ENCODE measurements around the gene CAPZB.

CAPZB gene

DNA sequence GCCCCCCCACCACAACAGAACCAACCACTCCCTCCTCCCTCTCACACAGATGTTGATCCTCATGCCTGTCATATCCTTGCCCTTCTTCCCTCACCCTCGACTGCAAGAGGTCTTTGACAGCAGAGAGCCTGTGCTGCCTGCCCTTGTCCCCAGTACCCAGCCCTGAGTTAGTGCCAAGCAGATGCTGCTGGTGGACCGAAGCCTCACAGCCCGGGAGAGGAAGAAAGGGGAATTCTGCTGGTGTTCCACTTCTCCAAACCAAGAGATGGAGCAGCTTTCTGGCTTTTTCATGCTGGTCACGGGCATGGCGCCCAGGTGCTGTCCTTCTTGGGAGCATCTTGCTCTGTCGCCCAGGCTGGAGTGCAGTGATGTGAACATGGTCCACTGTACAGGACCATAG is 104.1 kb downstream of the CAPZB start:
- DNase-seq: no peak

DNA sequence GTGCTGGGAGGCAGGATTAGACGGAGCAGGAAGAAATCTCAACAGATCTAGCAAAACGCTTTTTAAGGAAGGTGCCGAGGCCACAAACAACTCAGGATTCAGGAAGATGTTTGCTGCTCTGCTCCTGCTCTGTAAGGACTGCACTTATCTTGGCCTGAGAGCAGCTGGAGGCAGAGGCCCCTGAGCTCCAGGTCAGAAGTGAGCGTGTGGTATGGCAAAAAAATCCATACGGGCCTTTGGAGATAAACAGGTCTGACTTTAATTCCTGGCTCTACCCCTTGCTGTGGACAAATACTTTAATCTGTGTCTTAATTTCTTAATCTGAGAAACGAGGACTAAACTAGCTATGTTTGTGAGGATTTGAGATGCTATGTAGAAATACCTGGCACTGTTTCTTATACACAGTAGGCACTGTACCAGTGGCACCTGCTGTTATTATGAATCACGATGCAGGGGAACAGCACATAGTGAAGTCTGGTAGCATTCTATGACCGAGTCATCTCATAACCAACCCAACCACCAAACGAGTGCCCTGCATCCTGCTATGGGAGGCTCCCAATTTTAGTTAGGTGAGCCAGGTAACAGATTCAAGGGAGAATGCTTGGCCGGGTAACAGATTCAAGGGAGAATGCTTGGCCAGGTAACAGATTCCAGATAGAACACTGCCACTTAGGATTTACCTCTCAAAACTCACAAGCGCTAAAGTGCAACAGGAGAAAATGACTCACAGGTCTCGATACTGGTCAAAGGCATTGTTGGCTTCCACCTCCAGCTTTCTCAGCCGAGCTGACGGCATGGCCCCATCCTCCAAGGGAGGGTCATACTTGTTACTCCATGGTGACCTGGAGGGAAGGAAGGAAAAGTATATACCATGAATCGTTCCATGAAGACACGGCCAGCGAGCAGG is 107.3 kb downstream of the CAPZB start:
- DNase-seq: no peak

DNA sequence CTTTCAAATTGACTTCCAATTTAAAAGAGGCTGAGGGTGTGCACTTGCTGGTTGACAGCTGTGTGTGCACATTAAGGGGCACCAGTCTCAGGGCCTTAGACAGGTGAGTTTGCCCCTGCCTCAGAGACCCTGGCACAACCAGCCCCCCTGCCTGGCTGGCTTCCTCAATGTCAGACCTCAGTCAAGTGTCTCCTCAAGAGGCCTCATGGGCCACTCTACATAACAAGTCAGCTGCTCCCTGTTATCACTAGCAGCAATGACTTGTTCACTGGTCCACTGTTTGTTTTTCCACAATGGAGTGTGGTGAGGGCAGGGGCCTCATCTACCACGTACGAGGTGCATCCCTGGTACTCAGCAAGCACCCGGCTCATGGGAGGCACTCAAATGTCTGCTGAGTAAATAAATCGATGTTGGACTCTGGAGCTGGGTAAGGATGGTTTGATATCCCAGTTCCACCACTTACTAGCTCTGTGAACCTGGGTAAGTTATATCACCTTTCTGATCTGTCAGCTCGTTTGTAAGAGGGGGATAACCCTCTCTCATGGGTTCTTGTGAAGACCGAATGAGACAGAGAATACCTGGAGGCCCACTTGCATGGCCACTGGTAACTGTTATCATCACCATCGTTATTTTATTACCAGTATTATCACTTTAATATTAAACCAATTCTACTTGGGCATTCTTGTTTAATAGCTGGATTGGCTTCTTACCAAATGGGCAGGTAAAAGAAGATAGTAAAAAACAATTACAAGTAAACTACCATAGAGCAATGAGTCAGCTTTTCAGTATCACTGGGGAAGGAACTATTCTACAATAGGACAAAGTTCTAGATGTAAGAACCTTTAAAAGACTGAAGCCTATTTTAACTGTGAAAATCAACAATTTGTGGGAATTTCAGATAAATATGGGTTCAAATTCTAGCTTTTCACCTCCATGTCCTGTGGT is 108.6 kb downstream of the CAPZB start:
- DNase-seq: no peak

DNA sequence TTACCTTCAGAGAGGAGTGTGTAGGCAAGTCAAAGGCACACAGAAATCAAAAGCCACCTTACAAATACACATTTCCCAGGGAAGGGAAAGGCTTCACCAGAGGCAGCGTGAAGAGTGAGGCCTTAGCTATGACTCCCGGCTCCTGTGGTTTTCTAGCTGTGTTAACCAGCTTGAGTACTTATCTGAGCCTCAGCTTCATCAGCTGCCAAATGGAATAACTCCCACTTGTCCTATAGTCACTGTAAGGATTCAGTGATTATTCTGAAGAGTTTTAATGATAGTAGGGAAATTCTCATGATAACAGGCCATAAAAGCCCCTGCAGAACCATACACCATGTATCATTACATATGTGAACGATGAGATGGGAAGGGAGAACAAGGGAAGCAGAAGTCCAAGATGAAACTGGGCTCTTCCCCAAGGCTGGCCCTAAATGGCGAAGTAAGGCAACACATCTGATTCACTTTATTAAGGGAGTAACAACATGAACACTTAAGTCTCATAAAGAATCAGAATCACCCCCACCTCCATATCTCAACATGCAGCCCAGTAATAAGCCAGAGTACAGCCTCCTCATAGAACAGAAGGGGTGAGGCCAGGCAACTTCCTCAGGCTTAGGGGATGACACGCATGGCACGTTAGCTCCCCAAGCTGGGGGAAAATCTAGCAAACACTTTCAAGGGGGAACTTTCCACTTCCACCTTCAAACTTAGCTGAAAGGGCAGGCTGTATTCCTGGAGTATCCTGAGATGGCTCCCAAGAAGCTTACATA is 109.5 kb downstream of the CAPZB start:
- DNase-seq: no peak

DNA sequence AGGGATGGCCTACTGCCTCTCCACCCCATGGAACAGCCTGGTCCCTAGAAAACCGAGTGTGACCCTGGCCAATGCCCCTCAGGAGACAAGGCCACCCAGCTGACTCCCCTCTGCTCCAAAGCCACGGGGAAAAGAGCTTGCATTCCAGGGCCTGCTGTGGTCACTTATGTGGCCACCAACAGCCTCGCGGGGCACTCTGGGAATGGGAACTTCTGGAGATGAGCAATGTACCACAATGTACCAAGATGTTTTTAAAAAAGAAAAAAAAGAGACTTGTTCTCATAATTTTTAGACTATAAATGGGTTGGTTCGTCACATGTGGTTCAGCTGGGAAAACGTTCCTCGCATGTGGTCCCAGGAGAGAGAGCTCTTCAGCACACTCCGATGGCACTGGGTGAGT is 110.4 kb downstream of the CAPZB start:
- no peak for DNase-seq

DNA sequence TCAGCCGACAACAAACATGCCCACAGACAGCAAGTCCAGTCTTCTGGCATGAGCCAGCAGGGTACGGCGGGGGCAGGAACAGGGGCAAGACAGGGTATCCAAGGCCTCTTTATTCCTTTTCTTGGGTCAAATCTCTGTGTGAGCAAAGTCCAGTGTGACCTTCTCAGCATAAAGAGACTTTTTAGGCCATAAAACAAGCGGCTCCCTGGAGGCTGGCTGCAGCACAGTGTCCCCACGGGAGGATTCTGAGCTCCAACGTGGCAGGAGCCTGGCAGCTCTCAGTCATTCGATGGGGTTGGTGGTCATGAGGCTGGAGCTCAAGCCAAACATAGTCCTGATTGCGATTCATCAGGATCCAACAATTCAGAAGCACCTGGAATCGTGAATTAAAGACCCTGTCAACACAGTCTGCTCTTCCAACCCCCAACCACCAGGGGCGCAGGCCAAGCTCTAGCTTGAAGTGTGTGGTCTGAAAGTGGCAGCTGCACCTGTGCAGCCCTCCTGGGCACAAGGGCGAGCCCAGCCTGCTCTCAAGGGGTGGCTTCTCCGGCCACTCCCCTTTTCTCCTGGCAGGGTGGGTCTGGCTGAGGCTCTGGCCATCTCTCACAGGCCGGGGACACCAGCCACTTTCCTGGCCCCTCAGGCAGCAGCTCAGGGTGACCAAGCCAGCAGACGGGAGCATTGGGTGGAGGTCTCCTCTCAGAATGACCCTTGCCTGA is 111.1 kb downstream of the CAPZB start:
- DNase-seq: no peak

DNA sequence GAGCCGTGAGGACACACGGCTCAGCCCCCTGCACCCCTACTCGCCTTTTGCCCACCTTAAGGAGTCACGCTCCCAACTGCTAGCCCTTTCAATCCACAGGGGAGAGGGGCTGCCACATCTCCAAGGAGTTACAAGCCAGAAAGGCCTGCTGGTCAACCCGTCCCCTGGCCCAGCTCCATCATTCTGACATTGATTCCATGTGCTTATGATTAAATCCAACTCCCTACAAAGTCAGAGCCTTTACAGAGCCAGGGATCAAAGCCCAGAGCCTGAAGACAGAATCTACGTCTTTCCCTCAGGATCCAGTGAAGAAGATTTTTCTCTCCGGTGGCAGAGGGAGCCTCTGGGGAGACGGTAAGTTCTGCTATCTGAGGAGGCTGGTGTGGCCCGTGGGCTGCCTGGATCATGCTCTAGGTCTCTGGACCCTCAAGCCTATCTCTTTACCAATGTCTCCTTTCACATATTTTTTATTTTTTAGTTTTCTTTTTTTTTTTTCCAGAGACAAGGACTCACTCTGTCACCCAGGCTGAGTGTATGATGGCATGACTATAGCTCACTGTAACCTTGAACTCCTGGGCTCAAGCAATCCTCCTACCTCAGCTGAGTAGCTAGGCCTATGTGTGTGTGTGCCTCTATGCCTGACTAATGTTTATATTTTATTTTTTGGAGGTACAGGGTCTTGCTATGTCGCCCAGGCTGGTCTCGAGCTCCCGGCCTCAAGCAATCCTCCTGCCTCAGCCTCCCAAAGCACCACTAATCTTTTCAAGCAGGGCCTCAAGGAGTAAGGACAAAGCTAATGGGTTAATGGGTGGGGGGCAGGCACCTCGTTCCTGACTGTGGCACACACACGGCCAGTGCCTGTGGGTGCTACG is 111.9 kb downstream of the CAPZB start:
- no peak for DNase-seq

DNA sequence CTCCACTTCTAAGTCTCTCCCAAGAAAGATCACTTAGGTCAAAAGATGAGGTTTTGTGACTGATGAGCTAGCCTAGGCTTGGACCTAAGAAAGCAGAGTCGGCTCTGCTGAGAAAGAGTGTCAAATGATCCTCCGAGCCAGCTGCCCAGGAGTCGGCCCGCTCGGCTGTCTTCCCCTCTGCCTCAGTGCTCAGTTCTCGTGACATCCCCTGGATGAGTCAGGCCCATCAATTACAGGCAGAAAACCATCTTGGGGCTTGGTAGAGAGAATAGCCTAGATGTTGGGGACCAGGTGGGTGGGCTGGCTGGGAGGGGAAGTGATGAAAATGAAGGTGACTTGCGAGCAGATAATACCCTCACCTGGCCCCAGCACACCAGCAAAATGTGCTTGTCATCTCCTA is 112.7 kb downstream of the CAPZB start:
- no peak for DNase-seq

DNA sequence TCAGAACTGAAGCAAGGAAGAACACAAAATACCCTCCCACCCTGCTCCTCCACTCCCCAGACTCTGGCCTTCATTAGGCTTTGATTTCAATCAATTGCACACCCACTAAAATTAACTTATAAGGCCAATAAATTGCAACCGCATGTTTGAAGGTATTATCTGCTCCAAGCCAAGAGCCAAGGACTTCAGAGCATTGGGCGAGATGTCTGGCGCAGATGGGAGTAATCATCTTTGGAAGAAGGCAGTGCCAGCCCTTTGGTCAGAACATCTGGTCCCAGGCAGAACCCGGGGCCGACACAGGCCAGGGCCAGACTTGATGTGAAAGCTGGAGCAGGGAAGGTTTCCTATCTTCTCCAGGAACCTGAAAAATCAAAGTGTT is 113.2 kb downstream of the CAPZB start:
- no peak for DNase-seq

DNA sequence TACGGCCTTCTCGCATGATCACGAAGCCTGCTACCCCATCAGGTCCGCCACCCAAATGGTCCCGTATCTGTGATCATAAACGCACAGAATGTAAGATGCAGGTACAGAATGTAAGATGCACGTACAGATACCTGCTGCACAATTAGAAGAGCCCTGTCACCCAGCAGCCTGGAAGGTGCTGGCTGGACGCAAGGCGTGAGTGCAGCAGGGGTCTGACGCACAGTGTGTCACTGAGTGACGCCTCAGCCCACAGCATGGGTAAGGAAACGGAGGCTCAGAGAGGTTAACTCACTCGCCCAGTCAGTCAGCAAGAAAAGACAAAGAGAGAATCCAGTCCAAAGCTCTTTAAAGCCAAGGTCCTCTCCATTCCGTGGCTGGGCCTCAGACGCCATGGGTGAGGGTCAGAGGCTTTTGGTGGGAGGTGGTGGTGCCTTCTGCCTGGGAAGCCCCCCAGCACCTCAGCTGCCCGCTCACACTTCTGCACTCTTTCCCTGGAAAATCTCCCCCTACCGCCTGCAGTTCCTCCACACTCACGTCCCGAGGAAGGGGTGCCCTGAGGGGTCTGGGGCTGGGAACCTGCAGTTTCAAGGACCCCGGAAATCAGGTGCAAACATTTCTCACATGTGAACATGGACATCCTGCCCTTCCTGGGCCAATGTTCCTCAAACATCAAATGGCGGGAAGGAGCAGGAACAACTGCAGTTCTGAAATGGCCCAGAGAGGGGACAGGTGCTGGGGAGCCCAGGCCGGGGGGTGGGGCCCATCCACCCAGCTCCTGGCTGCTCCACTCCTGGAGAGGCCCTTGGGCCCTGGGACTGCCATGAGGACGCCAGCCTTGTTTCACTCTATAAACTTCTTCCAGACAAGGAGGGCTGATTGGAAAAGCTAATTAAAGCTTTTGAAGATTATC is 113.9 kb downstream of the CAPZB start:
- no peak for DNase-seq

DNA sequence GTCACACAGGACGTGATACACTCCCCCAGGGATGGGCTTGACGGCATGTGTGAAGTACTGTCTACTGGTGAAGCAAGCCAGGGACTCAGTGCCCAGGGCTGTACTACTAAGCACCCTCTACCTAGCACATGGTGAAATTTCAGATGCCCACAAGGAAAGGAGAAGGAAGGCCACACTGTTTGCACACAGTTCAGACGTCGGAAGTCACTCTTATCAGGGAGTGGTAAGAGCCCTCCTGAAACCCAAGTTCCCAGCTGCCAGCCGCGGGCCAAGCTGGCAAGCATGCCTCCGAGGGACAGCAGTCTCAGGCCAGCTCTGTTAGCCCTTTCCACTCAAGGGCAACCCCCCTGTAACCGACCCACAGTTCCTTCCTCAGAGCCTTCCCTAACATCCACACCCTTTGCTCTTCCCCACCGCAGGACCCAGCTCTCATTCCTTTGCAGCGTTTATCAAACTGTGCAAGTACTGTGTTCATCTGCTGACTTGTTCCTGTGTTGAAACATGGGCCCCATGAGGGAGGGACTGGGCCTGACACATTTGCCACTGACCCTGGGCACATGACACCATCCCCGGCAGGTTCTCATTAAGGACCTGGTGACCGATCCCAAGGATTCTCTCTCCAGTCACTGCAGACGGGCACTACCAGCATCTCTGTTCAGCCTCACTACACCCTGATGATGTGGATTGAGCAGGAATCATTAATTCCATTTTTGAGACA is 114.7 kb downstream of the CAPZB start:
- DNase-seq: no peak

DNA sequence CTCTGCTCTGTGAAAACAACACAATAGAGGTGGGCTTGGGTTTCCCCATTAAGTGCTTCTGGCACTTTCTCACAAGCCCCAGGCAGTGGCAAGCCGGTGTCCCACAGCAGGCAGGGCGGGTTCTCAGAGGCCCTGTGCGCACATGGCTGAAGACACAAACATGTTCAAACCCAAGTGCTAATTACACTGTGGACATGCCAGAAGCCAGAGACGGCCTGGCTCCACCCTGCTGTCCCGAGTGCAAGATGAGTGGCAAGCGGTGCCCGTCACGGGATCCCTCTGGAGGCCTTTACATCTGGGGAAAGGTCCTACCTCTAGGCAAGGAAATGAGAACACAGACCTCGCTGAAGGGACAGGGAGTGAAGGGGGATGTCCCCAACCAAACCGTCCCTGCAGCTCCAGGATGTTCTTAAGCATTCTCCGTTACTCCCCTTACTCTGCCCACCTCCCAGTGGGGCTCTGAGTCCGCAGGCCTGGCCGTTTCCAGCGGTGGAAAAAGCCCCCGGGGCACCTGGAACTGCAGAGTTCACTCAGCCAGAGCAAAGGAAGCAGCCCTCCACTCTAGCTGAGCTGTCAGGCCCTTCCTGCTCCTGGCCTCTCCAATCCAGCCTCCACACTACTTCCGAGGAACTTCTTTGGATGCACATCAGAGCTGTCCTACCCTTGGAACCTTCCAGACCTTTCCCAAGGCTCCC is 115.8 kb downstream of the CAPZB start:
- DNase-seq: no peak

DNA sequence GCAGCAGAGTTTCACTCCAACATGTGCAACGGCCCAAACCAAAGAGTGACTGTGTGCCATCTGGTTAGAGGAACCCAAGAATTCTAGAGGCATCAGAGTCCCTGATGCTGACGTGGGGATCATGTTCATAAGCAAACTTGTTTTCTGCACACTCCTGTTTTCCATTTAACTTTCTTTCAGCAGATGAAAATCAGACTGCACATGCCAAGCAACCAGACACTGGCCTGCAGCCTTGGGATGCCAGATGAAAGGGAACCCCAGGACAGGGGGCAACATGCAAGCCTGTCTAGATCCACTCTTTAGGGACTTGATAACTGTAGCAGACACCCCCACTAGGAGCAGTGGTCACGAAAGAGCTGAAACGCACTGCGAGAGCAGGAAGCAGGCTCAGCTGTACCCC is 116.4 kb downstream of the CAPZB start:
- no peak for DNase-seq

DNA sequence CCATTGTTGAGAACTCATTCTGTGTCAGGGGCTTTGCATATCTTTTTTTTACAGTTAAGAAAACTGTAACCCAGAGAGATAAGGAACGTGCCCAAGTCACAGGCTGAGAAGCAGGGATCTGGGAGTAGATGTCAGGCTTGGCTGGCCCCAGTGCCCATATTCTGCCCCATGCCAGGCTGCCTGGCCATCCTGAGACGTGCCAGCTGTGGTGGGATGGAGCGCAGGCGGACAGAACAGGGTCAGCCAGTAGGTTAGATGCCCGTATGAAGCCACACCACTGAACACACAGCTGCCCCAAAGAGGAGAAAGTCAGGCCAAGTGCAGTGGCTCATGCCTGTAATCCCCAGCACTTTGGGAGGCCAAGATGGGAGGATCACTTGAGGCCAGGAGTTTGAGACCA is 117.3 kb downstream of the CAPZB start:
- no peak for DNase-seq

DNA sequence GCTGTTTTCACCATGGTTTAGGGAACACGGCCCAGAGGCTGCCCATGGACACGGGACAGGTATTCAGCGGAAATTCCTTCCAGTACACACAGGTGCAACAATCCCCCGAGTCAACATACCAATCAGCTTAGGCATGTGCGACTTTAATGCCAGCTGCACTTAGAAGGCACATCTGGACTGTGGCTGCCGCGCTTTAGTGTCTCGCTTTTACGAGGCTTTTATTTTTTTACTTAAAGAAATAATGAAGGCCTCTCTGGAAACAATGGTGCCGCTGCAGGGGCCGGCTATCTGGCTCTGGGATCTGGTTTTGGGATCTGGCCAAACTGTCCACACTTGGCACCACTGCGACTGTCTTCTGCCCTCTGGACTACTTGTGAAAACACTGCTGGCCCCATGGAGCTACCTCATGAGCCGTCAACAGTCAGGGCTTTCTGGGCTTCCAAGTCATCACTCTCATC is 117.7 kb downstream of the CAPZB start:
- no peak for DNase-seq

DNA sequence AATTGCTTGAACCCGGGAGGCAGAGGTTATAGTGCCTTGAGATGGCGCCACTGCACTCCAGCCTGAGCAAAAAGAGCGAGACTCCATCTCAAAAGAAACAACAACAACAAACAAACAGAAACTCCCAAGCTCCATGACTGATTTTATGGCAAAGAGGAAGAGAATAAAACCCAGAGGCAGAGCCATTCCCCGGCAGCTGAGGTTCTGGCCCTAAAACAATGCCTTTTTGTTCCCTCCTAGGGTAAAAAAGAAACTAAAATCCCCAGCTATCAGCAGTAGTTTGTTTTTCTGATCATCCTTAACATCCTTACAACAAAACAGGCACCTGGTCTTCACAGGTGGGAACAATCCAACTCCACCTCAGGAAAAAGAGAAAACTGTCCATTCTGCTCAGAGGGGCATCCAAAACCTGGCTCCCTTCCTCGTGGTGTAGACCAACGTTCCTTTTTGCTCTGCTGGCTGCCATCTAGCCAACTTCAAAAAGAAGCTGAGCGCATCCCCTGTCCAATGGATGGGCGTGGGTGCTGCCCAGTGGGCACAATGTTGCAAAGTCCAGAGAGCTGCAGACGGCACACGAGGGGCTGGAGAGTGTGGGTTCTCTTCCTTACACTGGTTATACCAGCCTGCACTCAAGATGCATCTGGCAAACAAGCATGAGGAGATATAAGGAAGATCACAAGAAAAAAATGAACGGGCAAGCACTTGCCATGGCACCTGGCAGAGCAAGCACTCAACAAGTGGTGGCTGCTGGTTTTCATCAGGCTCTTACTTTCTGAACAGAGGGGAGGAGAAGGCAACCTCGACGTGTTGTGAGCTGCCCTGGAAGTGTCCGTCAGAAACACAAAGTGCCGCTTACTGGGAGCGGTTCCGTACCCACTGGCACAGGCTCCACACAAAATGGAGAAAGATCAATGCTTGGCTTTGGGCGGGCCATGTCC is 118.5 kb downstream of the CAPZB start:
- no peak for DNase-seq

DNA sequence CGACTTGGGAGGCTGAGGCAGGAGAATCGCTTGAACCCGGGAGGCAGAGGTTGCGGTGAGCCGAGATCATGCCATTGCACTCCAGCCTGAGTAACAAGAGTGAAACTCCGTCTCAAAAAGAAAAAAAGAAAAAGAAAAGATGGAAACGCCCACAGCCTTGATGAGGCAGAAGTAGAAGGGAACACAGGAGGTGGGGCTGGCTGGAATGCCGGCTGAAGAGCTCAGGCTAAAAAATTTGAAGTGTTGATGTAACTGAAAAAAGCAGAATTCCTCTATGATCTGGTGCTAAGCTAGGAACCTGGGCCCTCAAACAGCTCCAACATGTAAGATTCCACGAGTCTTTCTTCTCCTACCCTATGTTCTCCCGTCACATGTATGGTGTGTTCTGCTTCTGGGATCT is 119.6 kb downstream of the CAPZB start:
- DNase-seq: no peak
